Esophagus muscularis mucosa (tissue), 4 donors: ENCODE measurements around the gene AP1S3. TPM values are rescaled to one million over a fixed set of nuclear protein-coding genes. Genes with fewer than 3 reads are reported as not detected.
A peak's percentile ranks its signal among the peaks of the same experiment; 100 is the strongest.

Experiments used
- DNase-seq: peaks from one replicate; pipeline ENCODE4 v3.0.0-alpha.2; 2017; ENCODE audit errors: extremely low spot score
- H3K27ac ChIP-seq, 4 donors: fragments of 200-600 bp; sonication (generic); replicated peaks in 1 of 4; 1 replicate in 3 of 4; 2 replicates in 1 of 4; pipeline ENCODE4 v1.5.1; 2016 to 2019; ENCODE audit warnings: mild to moderate bottlenecking in 1 of 4
- H3K27me3 ChIP-seq, 4 donors: fragments of 200-600 bp; sonication (generic); one replicate each; pipeline versions ENCODE4 v1.5.1 to v1.6.0; 2016 to 2019
- H3K36me3 ChIP-seq, 4 donors: fragments of 200-600 bp; sonication (generic); one replicate each; pipeline ENCODE4 v1.5.1; 2016 to 2019
- H3K4me1 ChIP-seq, 4 donors: fragments of 200-600 bp; sonication (generic); one replicate each; pipeline ENCODE4 v1.5.1; 2016 to 2019
- H3K4me3 ChIP-seq, 4 donors: fragments of 200-600 bp; sonication (generic); 1 replicate in 2 of 4; 2 replicates in 2 of 4; pipeline ENCODE4 v1.5.1; 2016 to 2019; ENCODE audit warnings: mild to moderate bottlenecking in 4 of 4, moderate library complexity in 1 of 4
- H3K9me3 ChIP-seq, 4 donors: fragments of 200-600 bp; sonication (generic); 1 replicate in 3 of 4; 2 replicates in 1 of 4; pipeline ENCODE4 v1.5.1; 2016 to 2019
- EP300 ChIP-seq: sonication (generic); formaldehyde crosslinking; IDR thresholded peaks from one replicate; pipeline ENCODE4 v1.6.1; 2017; ENCODE audit warnings: antibody characterized with exemption
- POLR2A ChIP-seq: fragments of 450-650 bp; IDR thresholded peaks from one replicate; pipeline ENCODE4 v1.6.1; 2017; ENCODE audit warnings: antibody characterized with exemption, moderate library complexity, mild to moderate bottlenecking, low read depth
- POLR2AphosphoS5 ChIP-seq, 2 donors: sonication (generic); formaldehyde crosslinking; IDR thresholded peaks; one replicate each; pipeline ENCODE4 v1.6.1; 2017; ENCODE audit warnings: antibody characterized with exemption in 2 of 2
- WGBS: methylation state at CpG from one replicate; pipeline ENCODE4 v1.1.5; 2018; 5-methylcytosine and 5-hydroxymethylcytosine counted together
- intact Hi-C: fragments of 100-400 bp; cut with DNase I; formaldehyde crosslinking; loops from one replicate; pipeline ENCODE4 v1.15.1; 2023
- total RNA-seq, 4 donors: library from RNA; depleted of rRNA; stranded (reverse); fragments of >200 nt; gene quantifications; one replicate each; pipeline versions ENCODE4 v1.1.0 to v1.2.1, GENCODE V29; 2016
- TF ChIP-seq, protein P1 (sequence below), 3 experiments: fragments of 200-600 bp in 2 of 3; fragments of 450-650 bp in 1 of 3; sonication (generic) in 2 of 3; IDR thresholded peaks; one replicate each; pipeline ENCODE4 v1.5.1; 2017 to 2019; ENCODE audit warnings: antibody characterized with exemption in 3 of 3, mild to moderate bottlenecking in 2 of 3, moderate library complexity in 1 of 3

AP1S3 gene
- total RNA-seq, 4 donors from 2014 or later: 0.40 to 2.7 (median 0.85) TPM

DNA sequence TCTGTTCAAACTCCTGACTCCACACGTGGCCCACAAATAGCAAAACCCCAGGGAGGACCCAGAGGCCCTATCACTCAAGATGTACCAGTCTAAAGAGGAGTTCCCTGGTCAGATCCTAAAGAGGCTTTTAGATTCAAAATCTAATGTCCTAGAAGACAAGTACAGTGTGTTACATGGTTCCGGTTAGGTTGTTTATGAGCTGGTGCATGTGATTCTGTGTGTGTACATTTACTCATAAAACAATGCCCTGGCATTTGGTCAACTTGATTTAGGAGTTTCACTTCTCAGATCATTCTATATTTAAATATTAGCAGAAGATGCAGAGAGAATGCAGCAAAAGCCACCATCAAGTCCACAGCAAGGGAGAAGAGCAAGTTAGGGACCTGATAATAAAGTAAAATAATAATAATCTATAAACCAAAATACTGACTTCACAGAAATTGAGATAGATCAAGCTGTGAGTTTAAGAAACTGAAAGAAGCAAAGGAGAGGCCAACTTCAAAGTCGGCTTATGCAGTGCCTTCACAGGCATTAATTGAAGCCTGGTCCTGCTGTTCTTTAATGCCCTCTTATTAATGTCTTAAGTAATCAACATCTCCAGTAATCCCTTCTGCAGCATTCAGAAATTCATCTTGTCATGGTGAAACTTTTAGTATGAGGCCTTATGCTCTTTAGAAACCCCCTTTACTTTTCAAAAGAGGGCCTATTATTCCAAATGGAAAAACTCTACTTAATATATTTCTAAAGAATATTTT lies 4.2 kb upstream of the AP1S3 start:
- Histone ChIP-seq H3K4me1 (peaks cover 5 to 11% (median 5%) of the 10 kb centered on the region in 4 donors), H3K27me3 (no peaks in the 10 kb centered on the region), H3K9me3 (no peaks in the 10 kb centered on the region), H3K27ac (no peak overlapping the region), H3K4me3 (no peak overlapping the region), H3K36me3 (no peaks in the 10 kb centered on the region)
- intact Hi-C loops: no loop called here
- TF ChIP-seq POLR2A (no peak), POLR2AphosphoS5 (IDR thresholded peaks at IDR 0.05) (no peak), EP300 (no peak)
- TF ChIP-seq, protein P1, sequence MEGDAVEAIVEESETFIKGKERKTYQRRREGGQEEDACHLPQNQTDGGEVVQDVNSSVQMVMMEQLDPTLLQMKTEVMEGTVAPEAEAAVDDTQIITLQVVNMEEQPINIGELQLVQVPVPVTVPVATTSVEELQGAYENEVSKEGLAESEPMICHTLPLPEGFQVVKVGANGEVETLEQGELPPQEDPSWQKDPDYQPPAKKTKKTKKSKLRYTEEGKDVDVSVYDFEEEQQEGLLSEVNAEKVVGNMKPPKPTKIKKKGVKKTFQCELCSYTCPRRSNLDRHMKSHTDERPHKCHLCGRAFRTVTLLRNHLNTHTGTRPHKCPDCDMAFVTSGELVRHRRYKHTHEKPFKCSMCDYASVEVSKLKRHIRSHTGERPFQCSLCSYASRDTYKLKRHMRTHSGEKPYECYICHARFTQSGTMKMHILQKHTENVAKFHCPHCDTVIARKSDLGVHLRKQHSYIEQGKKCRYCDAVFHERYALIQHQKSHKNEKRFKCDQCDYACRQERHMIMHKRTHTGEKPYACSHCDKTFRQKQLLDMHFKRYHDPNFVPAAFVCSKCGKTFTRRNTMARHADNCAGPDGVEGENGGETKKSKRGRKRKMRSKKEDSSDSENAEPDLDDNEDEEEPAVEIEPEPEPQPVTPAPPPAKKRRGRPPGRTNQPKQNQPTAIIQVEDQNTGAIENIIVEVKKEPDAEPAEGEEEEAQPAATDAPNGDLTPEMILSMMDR (IDR thresholded peaks at IDR 0.05): no peak
- WGBS: 70% methylated on average over 3 of the region's 3 CpGs
- DNase-seq: no peak

GRCh38 chr2:223835701-223836532 lies 1.5 kb downstream of the AP1S3 start:
- TF ChIP-seq POLR2AphosphoS5 (IDR thresholded peaks at IDR 0.05) (no peak), POLR2A (no peak)
- TF ChIP-seq, protein P1 (IDR thresholded peaks at IDR 0.05): no peak
- H3K27ac ChIP-seq: no peak overlapping the region
- peaks cover 10 to 14% (median 11%) of the 10 kb centered on the region in 4 donors for H3K4me1 ChIP-seq
- no peaks in the 10 kb centered on the region for H3K9me3 ChIP-seq
- intact Hi-C loops: no loop called here
- peak overlapping the region in 2 of 4 donors; percentile 64 to 77 for H3K4me3 ChIP-seq
- H3K36me3 ChIP-seq: no peaks in the 10 kb centered on the region
- no peak for DNase-seq
- WGBS: 75% methylated on average over 15 of the region's 15 CpGs
- H3K27me3 ChIP-seq: no peaks in the 10 kb centered on the region

- intact Hi-C loops: no loop called here
- TF ChIP-seq EP300 (no peak), POLR2A (no peak), POLR2AphosphoS5 (IDR thresholded peaks at IDR 0.05) (no peak)
- TF ChIP-seq, protein P1 (IDR thresholded peaks at IDR 0.05): no peak
- Histone ChIP-seq H3K9me3 (no peaks in the 10 kb centered on the region), H3K27me3 (no peaks in the 10 kb centered on the region), H3K4me3 (no peak overlapping the region), H3K27ac (no peak overlapping the region), H3K36me3 (no peaks in the 10 kb centered on the region), H3K4me1 (peaks cover 10 to 14% (median 11%) of the 10 kb centered on the region in 4 donors)
- 93% methylated on average over 1 of the region's 1 CpG for WGBS
- no peak for DNase-seq
These were observed 3.0 kb downstream of the AP1S3 start for GRCh38 chr2:223834431-223834830.

- Histone ChIP-seq H3K27me3 (no peaks in the 10 kb centered on the region), H3K27ac (no peak overlapping the region), H3K4me3 (no peak overlapping the region), H3K9me3 (no peaks in the 10 kb centered on the region), H3K4me1 (peaks cover 10 to 12% (median 11%) of the 10 kb centered on the region in 4 donors), H3K36me3 (no peaks in the 10 kb centered on the region)
- TF ChIP-seq, protein P1 (IDR thresholded peaks at IDR 0.05): no peak
- TF ChIP-seq EP300 (no peak), POLR2A (no peak), POLR2AphosphoS5 (IDR thresholded peaks at IDR 0.05) (no peak)
- no peak for DNase-seq
- intact Hi-C loops: no loop called here
- WGBS: 53% methylated on average over 8 of the region's 8 CpGs
These were observed 5.0 kb downstream of the AP1S3 start for GRCh38 chr2:223832241-223832903.
